HCT116 (cell line): Measurements from ENCODE around the gene TNIK.

Experiments
- ATF3 ChIP-seq: IDR thresholded peaks from 2 replicates; pipeline ENCODE4 v1.6.1; 2012
- CTCF ChIP-seq, 3 experiments: fragments of 200-600 bp in 1 of 3; sonication (generic) in 1 of 3; IDR thresholded peaks in 2 of 3; conservative IDR thresholded peaks in 1 of 3; 2 replicates each; pipeline ENCODE4 v1.5.1; 2012 to 2017; ENCODE audit warnings: low read depth in 2 of 3, low read length in 2 of 3, antibody characterized with exemption in 1 of 3, borderline replicate concordance in 1 of 3, control low read depth in 1 of 3, mild to moderate bottlenecking in 1 of 3, mixed read lengths in 1 of 3, mixed run types in 1 of 3, moderate library complexity in 1 of 3; ENCODE audit not compliant: insufficient read depth in 1 of 3
- EZH2 ChIP-seq: fragments of 200-600 bp; sonication (generic); IDR thresholded peaks from 2 replicates; pipeline ENCODE4 v1.6.1; 2017; ENCODE audit warnings: antibody characterized with exemption, mixed run types
- EZH2phosphoT487 ChIP-seq: fragments of 200-600 bp; IDR thresholded peaks from 2 replicates; pipeline ENCODE4 v1.6.1; 2018; ENCODE audit warnings: antibody characterized with exemption, borderline replicate concordance
- MAX ChIP-seq: IDR thresholded peaks from 2 replicates; pipeline ENCODE4 v1.6.1; 2012
- POLR2A ChIP-seq: IDR thresholded peaks from 2 replicates; pipeline ENCODE4 v1.7.0; 2011; ENCODE audit warnings: borderline replicate concordance; ENCODE audit not compliant: insufficient read depth, insufficient read length; ENCODE audit errors: extremely low read depth
- POLR2AphosphoS5 ChIP-seq: IDR thresholded peaks from 2 replicates; pipeline ENCODE4 v1.6.1; 2011; ENCODE audit warnings: mild to moderate bottlenecking, low read depth, low read length, moderate library complexity
- RAD21 ChIP-seq: IDR thresholded peaks from 2 replicates; pipeline ENCODE4 v1.6.1; 2012; ENCODE audit warnings: low read depth, mild to moderate bottlenecking
- SRF ChIP-seq: IDR thresholded peaks from 2 replicates; pipeline ENCODE4 v1.6.1; 2012; ENCODE audit warnings: low read depth
- YY1 ChIP-seq: IDR thresholded peaks from 2 replicates; pipeline ENCODE4 v1.6.1; 2011; ENCODE audit warnings: low read length, low read depth, moderate library complexity, mild to moderate bottlenecking; ENCODE audit not compliant: insufficient replicate concordance; ENCODE audit errors: extremely low read depth
- ZNF274 ChIP-seq: fragments of 200-500 bp; sonication (Bioruptor generic); IDR thresholded peaks from 2 replicates; pipeline ENCODE4 v1.6.1; 2014; ENCODE audit warnings: mild to moderate bottlenecking, low read depth, low read length, inconsistent platforms

- no peak for TF ChIP-seq CTCF (IDR thresholded peaks at IDR 0.05 in 2 of 3, conservative IDR thresholded peaks at IDR 0.05 in 1 of 3; ENCODE audit: borderline replicate concordance in 1 of 3, insufficient read depth in 1 of 3, low read depth in 2 of 3, low read length in 2 of 3)
- TF ChIP-seq EZH2phosphoT487: no peak
- TF ChIP-seq ATF3: no peak
- no peak for TF ChIP-seq EZH2
- no peak for TF ChIP-seq RAD21
- TF ChIP-seq POLR2A: no peak
- TF ChIP-seq YY1: no peak
- no peak for TF ChIP-seq POLR2AphosphoS5
- no peak for TF ChIP-seq ZNF274
- TF ChIP-seq SRF: no peak
- no peak for TF ChIP-seq MAX
These were observed 97.0 kb downstream of the TNIK start for GRCh38 chr3:171363202-171363601.
